GM10847 (cell line): Measurements from ENCODE around the gene ZNF398.
A peak's percentile ranks its signal among the peaks of the same experiment; 100 is the strongest.

ENCODE experiments used
- POLR2A ChIP-seq: IDR thresholded peaks from 2 replicates; pipeline ENCODE4 v1.6.1; 2011; ENCODE audit not compliant: insufficient read length; ENCODE audit errors: extremely low read depth

The ZNF398 gene

GRCh38 chr7:149179241-149179640 is 32.0 kb downstream of the ZNF398 start:
- TF ChIP-seq POLR2A: no peak

DNA sequence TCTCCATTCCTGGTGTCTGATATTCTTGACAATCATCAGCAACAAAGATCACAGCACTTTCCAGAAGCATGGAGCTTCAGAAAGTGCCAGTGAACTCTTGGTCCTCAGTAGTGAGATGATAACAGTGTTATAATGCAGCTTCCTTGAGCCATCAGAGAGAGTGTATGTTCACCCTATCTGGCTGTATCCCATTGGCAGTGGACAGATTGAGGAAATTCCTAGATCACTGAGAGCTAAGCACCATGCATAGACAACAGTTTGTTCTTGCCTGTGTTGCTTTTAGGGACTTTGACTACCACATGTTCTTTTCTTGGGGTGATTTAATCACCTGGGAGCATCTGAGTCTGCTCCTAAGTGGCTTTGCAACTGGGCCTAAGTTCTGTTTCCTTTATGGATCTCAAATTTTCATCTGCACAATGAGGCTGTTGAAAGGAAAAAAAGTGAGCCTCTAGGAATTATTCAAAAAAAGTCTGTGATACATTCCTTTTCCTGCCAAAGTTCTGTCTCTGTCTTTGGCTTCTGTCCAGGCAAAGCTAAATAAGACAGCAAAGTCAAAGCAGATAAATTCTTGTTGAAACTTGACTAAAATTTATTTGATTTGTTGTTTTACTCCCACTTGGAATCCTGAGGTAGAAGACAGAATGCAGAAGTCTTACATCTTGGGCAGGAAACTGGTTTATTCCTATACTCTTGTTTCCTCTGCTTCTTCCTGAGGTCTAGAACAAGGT is 33.6 kb downstream of the ZNF398 start:
- TF ChIP-seq POLR2A: no peak

- TF ChIP-seq POLR2A: no peak
Measured at GRCh38 chr7:149181450-149181790, 34.2 kb downstream of the ZNF398 start.

- no peak for TF ChIP-seq POLR2A
Measured at GRCh38 chr7:149184274-149184673, 37.0 kb downstream of the ZNF398 start.

DNA sequence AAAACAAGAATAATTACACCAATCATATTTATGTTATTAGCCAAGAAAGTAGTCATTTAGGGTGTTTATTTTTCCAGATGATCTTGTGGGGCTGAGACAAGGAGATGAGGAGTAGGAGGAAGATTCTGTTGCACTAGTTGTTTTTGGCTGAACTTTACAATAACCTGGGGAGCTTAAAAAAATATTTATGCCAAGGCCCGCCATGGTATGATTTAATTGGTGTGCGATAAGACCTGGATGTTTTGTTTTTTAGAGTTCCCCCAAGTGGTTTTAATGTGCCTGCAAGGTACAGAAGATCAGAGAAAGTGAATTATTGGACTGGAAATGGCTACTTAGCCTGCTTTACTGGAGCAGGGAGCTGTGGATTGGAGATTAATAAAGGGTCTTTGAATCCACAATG is 41.0 kb downstream of the ZNF398 start:
- no peak for TF ChIP-seq POLR2A

DNA sequence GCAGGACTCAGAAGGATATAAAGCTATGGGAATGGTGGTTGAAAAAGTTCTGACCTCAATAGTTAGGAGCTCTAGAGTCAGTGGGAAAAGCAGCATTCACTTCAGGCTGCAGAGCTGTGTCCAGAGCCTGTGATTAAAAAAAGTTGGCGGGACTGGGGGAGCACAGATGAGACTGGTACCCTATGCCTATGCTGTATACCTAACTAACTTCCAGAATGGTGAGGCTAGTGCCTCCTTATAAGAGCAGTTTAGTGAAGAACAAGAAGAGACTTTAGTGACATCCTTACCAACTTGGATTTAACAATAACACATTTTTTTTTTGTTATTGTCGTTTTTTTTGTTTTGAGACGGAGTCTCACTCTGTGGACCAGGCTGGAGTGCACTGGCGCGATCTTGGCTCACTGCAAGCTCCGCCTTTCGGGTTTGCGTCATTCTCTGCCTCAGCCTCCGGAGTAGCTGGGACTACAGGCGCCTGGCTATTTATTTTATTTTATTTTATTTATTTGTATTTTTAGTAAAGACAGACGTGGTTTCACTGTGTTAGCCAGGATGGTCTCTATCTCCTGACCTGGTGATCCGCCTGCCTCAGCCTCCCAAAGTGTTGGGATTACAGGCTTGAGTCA is 41.5 kb downstream of the ZNF398 start:
- TF ChIP-seq POLR2A: no peak

GRCh38 chr7:149191851-149192250 is 44.6 kb downstream of the ZNF398 start:
- TF ChIP-seq POLR2A: no peak

GRCh38 chr7:149194799-149195179 is 47.5 kb downstream of the ZNF398 start:
- no peak for TF ChIP-seq POLR2A

DNA sequence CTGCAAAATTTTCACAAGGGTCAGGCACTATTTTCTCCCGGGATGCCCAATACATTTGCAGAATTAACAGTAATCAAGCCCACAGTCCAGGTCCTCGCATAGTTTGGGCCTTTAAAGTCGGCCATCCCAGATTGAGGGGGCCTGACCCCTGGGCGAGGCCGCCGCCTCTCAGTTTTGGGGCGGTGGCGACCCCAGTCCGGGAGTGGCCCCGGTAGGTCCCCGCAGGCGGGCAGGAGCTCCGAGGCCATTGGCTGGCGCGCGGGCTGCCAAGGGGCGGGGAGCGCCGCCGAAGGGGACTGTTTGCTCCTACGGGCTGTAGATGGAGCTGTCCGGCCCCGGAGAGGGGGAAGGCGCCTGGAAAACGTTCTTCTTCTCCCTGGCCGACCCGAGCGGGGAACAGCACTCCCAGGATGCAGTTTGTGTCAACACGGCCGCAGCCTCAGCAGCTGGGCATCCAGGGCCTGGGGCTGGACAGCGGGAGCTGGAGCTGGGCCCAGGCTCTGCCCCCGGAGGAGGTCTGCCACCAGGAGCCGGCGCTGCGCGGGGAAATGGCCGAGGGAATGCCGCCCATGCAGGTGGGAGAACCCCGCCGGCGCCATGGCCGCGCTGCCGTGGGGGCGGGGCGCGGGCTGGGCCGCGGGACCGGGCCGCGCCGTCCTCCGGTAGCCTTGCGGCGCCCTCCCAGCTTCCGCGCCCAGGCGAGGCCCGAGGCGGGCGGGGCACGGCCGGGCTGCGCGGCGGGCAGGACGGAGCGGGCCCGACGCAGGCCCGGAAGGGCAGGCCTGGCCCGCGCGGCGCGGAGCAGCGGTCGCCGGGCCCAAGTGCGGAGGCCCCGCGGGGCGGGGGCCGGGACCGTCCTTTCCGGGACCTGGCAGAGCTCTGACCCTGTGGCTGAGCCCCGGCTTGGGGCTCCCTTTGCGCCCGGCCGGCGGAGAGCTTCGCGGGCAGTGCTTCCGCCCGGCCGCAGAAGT is 48.2 kb downstream of the ZNF398 start, which contains the start of gene ZNF282:
Gene ZNF282, plus strand, starts transcription at position 367 of the 971 bp plus-strand sequence. Its CDS starts 44 bp downstream, at position 411.
- TF ChIP-seq POLR2A: peak; percentile 59

GRCh38 chr7:149196151-149196704 is 49.0 kb downstream of the ZNF398 start:
- TF ChIP-seq POLR2A: no peak

- no peak for TF ChIP-seq POLR2A
Measured at GRCh38 chr7:149196705-149197171, 49.5 kb downstream of the ZNF398 start.

GRCh38 chr7:149197675-149198074 is 50.4 kb downstream of the ZNF398 start:
- no peak for TF ChIP-seq POLR2A

DNA sequence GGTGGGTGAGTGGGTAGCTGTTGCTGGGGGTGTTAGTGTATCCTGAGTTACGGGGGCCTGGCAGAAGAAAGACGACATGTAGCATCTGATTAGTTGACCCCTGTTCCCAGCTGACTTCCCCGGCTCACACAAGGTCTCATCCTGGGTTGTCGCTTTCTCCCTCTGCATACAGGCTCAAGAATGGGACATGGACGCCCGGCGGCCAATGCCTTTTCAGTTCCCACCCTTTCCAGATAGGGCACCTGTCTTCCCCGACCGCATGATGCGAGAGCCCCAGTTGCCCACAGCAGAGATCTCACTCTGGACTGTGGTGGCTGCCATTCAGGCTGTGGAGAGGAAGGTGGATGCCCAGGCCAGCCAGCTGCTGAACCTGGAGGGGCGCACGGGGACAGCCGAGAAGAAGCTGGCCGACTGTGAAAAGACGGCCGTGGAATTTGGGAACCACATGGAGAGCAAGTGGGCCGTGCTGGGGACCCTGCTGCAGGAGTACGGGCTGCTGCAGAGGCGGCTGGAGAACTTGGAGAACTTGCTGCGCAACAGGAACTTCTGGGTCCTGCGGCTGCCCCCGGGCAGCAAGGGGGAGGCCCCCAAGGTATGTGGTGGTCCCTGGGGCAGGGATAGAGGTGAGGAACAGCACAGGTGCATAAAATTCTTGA is 51.0 kb downstream of the ZNF398 start:
- no peak for TF ChIP-seq POLR2A

GRCh38 chr7:149199234-149199995 is 52.2 kb downstream of the ZNF398 start:
- no peak for TF ChIP-seq POLR2A
